Activated CD4-positive, CD25-positive, alpha-beta regulatory T cell treated with anti-CD3 and anti-CD28 coated beads, Interleukin-2, amount 50 U/mL, for 16 hours (primary cell): ENCODE results near the gene ANKRD23.

Source experiments
- DNase-seq: peaks from one replicate; pipeline ENCODE4 v3.0.0-alpha.2; 2020; ENCODE audit warnings: low read depth, low spot score

ANKRD23 gene

DNA sequence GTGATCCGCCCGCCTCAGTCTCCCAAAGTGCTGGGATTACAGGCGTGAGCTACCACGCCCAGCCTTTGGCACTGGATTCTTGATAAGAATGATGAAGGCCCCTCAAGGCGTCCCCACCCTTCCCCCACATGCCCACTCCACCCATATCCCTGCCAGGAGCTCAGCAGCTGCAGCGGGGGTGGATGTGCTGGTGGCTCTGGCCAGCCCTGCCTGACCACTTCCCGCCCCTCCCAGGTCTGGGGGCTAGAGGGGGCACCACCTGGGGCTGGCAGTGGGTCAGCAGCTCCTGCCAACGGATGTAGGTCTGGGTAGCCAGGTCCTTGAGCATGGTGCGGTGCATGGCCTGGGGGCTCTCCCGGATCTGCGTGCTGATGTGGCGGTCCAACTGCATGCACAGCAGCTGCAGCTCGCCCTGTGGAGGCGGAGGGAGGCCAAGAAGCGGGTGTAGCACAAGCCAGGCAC lies 33.8 kb upstream of the ANKRD23 start:
- no peak for DNase-seq

DNA sequence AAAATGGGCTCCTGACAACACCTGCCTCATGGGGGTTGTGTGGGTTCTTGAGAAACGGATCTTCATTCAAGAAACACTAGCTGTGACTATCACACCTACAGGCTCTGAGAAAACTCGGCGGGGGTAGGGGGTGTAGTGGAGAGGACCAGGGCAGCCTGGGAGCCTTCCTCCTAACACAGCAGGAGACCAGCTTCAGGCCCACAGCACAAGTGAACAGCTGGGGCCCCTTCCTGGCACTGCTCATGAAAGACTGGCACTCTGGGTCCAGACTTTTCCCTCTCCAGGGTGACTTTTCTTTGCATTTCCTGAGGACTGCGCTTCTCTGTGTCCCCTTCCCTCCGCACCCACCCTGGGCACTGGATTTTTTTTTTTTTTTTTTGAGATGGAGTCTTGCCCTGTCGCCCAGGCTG lies 33.2 kb upstream of the ANKRD23 start:
- DNase-seq, result no peak

DNA sequence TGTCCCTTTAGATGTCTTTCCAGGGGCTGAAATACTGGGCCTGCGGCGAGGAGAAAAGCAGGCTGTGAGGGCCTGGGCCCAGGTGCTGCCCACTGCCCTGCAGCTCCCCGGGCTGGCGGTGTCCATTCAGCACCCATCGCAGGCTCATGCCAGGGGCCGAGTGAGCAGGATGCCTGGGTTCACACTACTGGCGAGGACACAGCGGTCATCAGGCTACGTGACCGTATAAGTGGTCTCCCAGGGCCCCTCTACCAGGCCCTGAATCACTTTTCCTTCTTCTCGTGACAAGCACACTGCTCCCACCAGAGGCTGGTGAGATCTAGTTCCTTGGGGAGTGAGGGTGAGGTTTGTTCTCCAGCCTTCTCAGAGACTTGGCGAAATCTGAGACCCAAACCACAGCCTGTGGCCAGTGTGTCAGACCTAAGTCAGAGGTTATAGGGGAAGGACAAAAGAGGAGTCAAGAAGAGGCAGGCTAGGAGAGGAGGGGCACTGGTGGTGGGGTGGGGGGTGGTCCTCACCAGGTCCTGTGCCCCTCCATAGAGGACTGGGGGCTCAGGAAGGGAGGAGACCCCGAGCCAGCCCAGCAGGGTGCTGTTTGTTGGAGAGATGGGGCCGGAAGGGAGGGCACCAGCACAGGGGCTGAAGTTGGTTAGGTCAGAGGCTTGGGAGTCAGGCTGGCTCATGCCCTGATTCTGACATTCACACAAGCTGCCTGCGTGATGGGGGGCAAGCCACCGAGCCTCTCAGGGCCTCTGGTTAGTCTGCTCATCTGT lies 32.6 kb upstream of the ANKRD23 start:
- no peak for DNase-seq

DNA sequence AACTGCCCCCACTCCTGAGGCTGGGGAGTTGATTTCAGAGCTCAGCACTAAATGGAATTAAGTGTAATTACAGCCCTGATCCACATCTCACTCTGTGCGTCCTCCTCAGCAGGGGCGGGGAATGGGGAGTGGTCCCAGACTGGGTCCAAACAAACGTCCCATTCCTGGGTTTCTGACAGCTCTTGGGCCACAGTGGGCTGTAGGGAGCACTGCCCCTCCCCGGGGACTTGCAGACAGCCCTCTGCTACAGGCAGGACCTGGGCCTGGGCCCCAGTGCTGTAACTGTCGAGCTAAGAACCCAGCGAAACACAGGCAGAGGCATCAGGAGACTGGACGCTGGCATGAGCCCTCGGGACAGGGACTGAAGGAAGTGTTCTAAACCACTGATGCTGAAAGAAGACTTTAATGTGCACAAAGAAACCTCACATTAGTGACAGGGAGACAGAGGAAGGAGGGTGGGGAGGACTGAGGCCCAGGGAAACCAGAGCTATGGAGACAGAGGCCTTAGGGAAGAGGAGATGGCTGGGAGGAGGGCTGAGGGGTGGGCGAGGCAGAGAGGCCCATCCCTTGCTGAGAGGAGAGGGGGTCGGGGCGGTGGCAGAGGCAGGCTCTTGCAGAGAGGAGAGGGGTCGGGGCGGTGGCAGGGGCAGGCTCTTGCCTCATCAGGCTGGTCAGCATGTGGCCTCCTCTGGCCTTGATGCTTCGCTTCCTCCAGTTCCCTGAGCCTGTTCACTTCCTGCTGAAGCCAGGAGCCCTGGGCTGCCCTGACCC lies 31.9 kb upstream of the ANKRD23 start:
- no peak for DNase-seq

DNA sequence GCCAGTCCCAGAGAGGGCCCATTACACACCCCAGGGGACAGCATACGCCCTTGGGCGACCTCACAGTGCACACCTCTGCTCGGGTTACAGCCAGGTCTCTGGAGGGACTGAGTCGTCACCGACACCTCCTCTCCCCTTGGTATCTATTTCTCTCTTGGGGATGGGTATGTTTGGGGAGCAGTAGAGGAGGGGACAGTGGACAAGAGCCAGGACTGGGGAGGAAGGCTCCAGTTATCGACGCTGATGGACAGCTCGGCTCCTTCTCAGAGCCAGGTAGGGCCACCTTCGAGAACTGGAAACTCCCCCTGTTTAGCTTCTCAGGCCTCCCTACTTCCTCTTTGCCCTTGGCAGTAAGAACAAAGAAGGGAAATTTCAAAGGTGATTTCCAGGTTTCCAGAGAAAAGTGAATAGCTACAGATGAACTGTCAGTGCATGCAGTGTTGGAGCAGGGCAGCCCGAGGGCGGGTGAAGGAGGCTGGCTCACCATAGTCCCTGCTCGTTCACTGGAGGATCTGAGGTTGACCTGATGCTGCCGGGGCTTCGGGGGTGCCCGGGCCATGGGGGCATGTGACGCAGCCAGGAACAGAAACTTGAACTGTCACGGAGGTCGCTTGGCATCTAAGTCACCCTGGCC lies 30.5 kb upstream of the ANKRD23 start:
- DNase-seq, result no peak

DNA sequence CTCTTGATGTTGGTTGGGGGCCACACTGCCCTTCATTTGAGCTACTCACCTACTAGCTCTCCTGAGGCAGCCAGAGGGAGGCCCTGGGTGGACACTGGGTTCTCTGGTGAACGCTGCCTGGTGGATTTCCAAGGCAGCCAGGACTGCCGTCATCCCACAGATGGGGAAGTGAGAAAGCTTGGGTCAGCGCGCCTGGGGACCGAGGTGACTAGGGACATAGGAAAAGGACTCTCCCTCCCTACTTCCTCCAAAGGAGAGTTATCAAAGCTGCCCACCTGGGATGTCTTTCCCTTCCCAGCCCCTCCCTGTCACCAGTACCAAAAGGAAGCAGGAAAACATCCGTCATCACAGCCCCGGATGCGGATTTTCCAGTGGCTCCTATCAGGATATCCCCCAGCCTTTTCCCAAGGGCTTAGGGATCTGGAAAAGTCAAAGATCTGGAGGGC lies 29.9 kb upstream of the ANKRD23 start:
- DNase-seq, result no peak

- DNase-seq, result no peak
Observed at GRCh38 chr2:96872591-96873349, 28.9 kb upstream of the ANKRD23 start.

DNA sequence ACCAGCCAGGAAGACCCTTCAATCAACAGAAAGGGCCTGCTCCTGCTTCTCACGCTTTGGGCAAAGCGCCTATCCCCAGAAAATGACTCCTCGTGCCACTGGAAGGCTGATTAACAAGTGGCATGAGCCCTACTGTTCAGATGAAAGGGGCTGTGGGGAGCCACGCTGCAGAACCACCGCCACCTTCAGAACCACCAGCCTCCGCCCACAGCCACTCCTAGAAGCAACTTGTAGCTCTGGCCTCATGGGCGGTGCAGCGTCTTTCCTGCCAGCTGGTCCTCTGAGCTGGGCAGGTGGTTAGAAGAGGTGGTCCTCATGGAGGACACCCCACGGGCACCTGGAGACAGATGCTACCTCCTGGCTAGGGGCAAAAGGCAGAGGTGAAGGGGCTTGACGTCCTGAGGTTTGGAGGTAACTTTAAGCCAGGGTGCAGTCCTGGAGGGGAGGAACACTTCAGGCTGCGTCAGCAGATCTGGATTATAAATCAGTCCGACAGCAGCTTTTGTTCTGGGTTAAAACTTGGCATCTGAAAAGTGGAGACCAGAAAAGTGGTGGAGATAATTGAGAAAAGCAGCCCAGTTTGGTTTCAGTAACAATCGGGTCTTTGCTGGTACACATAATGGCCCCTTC lies 26.9 kb upstream of the ANKRD23 start:
- DNase-seq, result no peak

DNA sequence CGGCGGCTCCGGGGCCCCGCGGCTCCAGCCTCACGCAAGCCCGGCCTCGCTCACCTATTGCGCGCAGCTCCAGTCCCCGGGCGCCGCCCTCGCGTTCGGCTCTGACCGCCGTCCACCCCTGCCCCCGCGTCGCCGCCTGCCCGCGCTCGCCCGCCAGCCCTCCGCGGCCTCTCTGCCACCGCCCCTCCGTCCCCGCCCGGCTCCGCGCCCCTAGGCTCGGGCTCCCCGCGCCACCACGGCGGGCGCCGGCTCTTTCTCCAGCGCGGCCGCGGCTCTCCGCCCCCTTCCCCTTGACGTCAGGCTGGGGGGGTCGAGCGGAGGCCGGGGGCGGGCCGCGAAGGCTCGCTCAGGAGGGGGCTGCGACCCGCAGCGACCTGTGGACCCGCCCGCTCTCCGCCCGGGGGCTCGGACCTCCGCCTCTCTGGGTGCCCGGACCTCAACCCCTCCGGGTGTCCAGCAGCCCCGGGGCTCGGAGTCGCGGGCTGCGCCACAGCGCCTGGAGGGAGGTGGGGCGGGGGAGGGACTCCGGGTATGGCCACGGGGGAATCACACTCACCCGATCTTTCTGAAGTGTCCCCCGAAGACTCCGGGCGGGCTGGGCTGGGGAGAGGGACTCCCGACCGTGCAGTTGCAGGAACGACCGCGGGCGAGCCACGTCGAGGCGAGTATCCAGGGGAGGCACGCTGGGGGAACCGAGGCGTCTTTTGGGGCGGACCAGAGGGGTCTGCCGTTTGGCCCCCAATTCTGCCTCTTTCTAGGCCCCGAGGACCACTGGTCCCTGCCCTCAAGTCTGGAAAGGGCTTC lies 26.2 kb upstream of the ANKRD23 start, which contains the start of gene SEMA4C:
Gene SEMA4C (minus strand): TSS at position 259 of the 804 bp plus-strand sequence. CDS start 2,194 bp downstream, outside the sequence.
- DNase-seq, result no peak

- DNase-seq, result no peak
Observed at GRCh38 chr2:96869281-96869821, 25.5 kb upstream of the ANKRD23 start.

GRCh38 chr2:96868555-96869280 lies 24.9 kb upstream of the ANKRD23 start:
- no peak for DNase-seq

- no peak for DNase-seq
Observed at GRCh38 chr2:96867756-96868554, 24.1 kb upstream of the ANKRD23 start.

DNA sequence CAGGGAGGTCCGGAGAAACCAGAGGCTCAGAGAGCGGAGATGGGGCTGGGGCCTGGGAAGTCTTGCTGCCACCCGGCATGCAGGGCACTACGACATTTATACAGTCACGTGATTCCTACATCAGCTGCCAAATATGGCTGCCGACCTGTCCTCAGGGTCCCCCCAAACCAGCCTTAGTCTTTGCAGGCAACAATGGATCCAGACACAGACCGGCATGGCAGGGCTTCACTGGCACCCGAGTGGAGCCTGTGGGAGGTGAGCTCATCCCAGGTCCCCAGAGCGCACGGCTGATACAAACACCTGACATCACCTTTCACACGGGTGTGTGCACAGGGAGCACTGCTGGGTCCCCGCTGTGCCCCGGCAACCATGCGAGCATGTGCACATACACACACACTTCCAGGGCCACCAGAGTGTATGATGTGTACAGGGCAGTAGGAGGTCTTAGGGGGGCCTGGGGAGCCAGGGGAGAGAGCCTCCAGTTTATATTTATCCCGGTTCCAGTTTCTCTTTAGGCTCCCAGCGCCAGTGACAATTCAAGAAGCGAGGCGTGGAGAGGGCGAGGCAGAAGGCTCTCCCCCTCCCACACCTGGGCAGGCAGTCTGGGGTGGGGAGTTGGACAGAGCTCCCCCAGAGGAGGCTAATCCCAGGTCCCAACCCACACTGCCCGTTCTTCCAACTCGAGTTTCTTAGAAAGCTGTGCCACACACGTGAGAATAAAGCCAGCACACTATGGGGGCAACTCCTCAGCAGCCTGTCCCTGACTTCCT lies 23.4 kb upstream of the ANKRD23 start:
- DNase-seq, result no peak

DNA sequence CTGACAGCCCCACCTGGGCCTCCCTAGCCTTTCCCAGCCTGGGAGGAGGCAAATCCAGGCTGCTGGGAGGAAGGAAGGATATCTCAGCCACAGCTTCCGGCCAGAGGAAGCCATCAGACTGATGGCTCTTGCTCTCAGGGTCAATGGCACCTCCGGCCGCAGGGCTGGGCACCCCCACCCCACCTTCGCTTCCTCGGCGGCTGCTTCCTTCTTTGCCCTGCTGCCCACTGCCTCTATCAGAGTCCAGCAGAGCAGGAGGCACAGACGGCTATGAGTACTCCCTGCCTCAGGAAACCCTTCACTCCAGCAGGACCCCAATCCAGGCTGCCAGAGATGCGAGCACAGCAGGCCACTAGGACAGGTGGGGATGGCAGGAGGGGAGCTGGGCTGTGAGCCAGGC lies 22.8 kb upstream of the ANKRD23 start:
- DNase-seq, result no peak

DNA sequence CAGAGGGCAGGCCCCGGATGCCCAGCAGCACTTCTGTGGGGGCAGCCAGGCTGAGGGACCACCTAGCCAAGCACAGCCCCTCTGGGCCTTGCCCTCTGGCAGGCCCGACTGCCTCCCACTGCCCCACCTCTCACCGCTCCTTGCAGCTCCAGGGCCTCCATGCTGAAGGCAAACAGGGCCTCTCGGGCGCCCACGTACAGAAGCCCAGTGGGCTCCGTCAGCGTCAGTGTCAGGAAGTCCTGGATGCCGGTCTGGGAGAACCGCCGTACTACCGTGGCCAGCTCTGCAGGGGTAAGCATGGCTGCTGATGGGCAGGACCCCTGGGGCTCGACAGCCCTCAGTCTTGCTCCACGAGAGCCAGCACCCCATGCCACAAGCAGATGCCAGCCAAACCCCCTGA lies 22.3 kb upstream of the ANKRD23 start:
- no peak for DNase-seq

GRCh38 chr2:96865654-96866053 lies 21.8 kb upstream of the ANKRD23 start:
- DNase-seq, result no peak

DNA sequence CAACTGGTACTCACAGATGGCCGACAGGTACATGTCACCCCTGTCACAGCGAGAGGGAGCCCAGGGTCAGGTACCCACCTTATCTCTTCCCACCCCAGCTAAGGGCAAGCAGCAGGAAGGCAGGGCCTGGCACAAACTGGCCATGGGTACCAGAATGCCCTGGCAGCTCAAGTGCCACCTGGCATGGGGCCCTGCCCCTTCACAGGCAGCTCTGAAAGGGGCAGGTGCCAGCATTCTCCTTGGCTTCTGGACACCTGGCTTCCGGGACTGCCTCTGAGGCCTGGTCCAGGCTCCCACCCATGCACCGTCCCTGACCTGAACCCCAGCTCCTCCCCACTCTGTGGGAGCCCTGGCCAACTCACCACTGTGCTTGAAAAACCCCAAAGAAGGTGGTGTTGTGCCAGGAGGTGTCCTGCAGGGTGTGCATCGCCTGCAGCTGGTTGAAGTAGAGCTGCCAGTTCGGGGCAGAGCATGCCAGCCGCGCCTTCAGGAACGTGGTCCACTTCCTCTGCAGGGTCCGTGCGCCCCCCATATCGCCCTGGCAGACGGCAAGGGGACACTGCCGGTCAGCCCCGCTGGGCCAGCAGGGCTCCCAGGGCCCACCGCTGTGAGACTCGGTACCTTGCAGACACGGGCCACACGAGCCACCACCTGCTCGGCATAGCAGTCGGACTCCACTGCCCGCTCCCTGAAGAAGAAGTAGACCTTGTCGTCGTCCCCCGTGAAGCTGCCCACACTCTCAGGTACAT lies 20.7 kb upstream of the ANKRD23 start:
- DNase-seq, result no peak
